ENCODE results near the gene BARX1.

The BARX1 gene

DNA sequence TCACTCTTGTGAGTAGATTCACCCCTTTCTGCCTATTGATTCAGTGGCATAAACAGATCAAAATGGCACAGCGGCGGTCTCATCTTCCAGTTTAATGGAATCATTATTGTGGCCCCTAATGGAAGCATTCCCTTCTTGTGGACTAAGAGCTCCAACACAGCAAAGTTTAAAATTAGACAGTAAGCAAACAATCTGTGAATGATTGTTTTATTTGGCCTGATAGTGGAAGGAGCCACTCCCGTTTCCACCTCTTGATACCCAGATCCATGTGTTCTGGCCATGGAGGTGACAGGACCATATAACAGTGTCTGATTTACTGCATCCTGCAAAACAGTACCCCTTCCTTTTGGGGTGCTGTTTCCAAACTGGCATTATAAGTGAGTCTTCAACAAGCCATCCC is 41.2 kb upstream of the BARX1 start:
- ChIA-PET POLR2A (no interaction called here), CTCF (no interaction called here)
- Histone ChIP-seq H3K4me1 (ENCODE audit: control insufficient read depth, insufficient read depth, low read length) (no peaks in the 10 kb centered on the region), H3K4me3 (ENCODE audit: low read depth, low read length) (no peak overlapping the region), H3K36me3 (ENCODE audit: control insufficient read depth in 2 of 2, insufficient read depth in 1 of 2, low read length in 2 of 2) (no peaks in the 10 kb centered on the region), H3K9me3 (ENCODE audit: control insufficient read depth, insufficient read depth, low read depth, low read length) (no peaks in the 10 kb centered on the region), H3K27ac (ENCODE audit: extremely low read depth, low read depth, low read length) (no peak overlapping the region)
- no peak for TF ChIP-seq ZNF792 (tag by site-specific recombination; IDR thresholded peaks at IDR 0.05)
- TF ChIP-seq, protein P1, sequence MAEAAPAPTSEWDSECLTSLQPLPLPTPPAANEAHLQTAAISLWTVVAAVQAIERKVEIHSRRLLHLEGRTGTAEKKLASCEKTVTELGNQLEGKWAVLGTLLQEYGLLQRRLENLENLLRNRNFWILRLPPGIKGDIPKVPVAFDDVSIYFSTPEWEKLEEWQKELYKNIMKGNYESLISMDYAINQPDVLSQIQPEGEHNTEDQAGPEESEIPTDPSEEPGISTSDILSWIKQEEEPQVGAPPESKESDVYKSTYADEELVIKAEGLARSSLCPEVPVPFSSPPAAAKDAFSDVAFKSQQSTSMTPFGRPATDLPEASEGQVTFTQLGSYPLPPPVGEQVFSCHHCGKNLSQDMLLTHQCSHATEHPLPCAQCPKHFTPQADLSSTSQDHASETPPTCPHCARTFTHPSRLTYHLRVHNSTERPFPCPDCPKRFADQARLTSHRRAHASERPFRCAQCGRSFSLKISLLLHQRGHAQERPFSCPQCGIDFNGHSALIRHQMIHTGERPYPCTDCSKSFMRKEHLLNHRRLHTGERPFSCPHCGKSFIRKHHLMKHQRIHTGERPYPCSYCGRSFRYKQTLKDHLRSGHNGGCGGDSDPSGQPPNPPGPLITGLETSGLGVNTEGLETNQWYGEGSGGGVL (tag by site-specific recombination; IDR thresholded peaks at IDR 0.05) = no peak
- TF ChIP-seq ZNF239 (tag by site-specific recombination; IDR thresholded peaks at IDR 0.05) = no peak
- TF ChIP-seq, protein P2, sequence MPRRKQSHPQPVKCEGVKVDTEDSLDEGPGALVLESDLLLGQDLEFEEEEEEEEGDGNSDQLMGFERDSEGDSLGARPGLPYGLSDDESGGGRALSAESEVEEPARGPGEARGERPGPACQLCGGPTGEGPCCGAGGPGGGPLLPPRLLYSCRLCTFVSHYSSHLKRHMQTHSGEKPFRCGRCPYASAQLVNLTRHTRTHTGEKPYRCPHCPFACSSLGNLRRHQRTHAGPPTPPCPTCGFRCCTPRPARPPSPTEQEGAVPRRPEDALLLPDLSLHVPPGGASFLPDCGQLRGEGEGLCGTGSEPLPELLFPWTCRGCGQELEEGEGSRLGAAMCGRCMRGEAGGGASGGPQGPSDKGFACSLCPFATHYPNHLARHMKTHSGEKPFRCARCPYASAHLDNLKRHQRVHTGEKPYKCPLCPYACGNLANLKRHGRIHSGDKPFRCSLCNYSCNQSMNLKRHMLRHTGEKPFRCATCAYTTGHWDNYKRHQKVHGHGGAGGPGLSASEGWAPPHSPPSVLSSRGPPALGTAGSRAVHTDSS (tag by site-specific recombination; IDR thresholded peaks at IDR 0.05) = no peak
- TF ChIP-seq, protein P3, sequence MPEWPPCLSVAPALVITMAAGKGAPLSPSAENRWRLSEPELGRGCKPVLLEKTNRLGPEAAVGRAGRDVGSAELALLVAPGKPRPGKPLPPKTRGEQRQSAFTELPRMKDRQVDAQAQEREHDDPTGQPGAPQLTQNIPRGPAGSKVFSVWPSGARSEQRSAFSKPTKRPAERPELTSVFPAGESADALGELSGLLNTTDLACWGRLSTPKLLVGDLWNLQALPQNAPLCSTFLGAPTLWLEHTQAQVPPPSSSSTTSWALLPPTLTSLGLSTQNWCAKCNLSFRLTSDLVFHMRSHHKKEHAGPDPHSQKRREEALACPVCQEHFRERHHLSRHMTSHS (tag by site-specific recombination; IDR thresholded peaks at IDR 0.05) = no peak
- no peak for TF ChIP-seq ZNF747 (tag by site-specific recombination; IDR thresholded peaks at IDR 0.05)
- no peak for TF ChIP-seq ZNF596 (tag by site-specific recombination; IDR thresholded peaks at IDR 0.05)
- TF ChIP-seq HOXD13 (CRISPR knock-in tag; IDR thresholded peaks at IDR 0.05; ENCODE audit: borderline replicate concordance) = no peak
- TF ChIP-seq, protein P4, sequence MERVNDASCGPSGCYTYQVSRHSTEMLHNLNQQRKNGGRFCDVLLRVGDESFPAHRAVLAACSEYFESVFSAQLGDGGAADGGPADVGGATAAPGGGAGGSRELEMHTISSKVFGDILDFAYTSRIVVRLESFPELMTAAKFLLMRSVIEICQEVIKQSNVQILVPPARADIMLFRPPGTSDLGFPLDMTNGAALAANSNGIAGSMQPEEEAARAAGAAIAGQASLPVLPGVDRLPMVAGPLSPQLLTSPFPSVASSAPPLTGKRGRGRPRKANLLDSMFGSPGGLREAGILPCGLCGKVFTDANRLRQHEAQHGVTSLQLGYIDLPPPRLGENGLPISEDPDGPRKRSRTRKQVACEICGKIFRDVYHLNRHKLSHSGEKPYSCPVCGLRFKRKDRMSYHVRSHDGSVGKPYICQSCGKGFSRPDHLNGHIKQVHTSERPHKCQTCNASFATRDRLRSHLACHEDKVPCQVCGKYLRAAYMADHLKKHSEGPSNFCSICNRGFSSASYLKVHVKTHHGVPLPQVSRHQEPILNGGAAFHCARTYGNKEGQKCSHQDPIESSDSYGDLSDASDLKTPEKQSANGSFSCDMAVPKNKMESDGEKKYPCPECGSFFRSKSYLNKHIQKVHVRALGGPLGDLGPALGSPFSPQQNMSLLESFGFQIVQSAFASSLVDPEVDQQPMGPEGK (tag by site-specific recombination; IDR thresholded peaks at IDR 0.05) = no peak
- TF ChIP-seq SP2 (tag by site-specific recombination; IDR thresholded peaks at IDR 0.05) = no peak

DNA sequence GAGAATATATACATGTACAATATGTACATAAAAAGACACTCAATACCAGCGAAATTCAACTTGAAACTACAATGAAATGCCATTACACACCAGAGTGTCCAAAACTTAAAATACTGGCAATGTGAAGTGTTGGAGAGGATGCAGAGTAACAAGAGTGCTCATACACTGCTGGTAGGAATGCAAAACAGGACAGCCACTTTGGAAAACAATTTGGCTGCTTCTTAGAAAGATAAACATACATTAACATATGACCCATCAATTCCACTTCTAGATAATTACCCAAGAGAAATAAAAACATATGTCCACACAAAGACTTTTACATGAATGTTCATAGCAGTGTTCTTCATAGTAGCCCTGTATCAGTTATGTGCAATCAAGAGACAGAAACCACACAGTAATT is 39.4 kb upstream of the BARX1 start:
- Histone ChIP-seq H3K4me3 (ENCODE audit: low read depth, low read length) (no peak overlapping the region), H3K36me3 (ENCODE audit: control insufficient read depth in 2 of 2, insufficient read depth in 1 of 2, low read length in 2 of 2) (no peaks in the 10 kb centered on the region), H3K9me3 (ENCODE audit: control insufficient read depth, insufficient read depth, low read depth, low read length) (no peaks in the 10 kb centered on the region), H3K27ac (ENCODE audit: extremely low read depth, low read depth, low read length) (no peak overlapping the region), H3K4me1 (ENCODE audit: control insufficient read depth, insufficient read depth, low read length) (no peaks in the 10 kb centered on the region)
- ChIA-PET POLR2A (no interaction called here), CTCF (interaction anchor here (1.3 to 1.5 kb wide), 2 partner anchors 8 to 219 kb away, joined by 5 read pairs; no protein-coding TSS in a partner anchor)
- TF ChIP-seq ZNF366 (tag by site-specific recombination; conservative IDR thresholded peaks at IDR 0.05) (no peak), ZNF311 (tag by site-specific recombination; IDR thresholded peaks at IDR 0.05; ENCODE audit: borderline replicate concordance) (no peak), ZNF610 (tag by site-specific recombination; IDR thresholded peaks at IDR 0.05; ENCODE audit: borderline replicate concordance) (no peak), ZNF624 (tag by site-specific recombination; IDR thresholded peaks at IDR 0.05) (no peak), ZNF658 (tag by site-specific recombination; IDR thresholded peaks at IDR 0.05) (no peak), ZNF324 (tag by site-specific recombination; IDR thresholded peaks at IDR 0.05) (no peak), KLF9 (tag by site-specific recombination; IDR thresholded peaks at IDR 0.05; ENCODE audit: low read depth) (no peak), PRDM1 (tag by site-specific recombination; IDR thresholded peaks at IDR 0.05) (no peak), ZNF660 (tag by site-specific recombination; IDR thresholded peaks at IDR 0.05) (no peak), ZNF571 (tag by site-specific recombination; IDR thresholded peaks at IDR 0.05) (no peak)
- TF ChIP-seq, protein P5, sequence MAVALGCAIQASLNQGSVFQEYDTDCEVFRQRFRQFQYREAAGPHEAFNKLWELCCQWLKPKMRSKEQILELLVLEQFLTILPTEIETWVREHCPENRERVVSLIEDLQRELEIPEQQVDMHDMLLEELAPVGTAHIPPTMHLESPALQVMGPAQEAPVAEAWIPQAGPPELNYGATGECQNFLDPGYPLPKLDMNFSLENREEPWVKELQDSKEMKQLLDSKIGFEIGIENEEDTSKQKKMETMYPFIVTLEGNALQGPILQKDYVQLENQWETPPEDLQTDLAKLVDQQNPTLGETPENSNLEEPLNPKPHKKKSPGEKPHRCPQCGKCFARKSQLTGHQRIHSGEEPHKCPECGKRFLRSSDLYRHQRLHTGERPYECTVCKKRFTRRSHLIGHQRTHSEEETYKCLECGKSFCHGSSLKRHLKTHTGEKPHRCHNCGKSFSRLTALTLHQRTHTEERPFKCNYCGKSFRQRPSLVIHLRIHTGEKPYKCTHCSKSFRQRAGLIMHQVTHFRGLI (tag by site-specific recombination; IDR thresholded peaks at IDR 0.05) = no peak
- TF ChIP-seq, protein P6, sequence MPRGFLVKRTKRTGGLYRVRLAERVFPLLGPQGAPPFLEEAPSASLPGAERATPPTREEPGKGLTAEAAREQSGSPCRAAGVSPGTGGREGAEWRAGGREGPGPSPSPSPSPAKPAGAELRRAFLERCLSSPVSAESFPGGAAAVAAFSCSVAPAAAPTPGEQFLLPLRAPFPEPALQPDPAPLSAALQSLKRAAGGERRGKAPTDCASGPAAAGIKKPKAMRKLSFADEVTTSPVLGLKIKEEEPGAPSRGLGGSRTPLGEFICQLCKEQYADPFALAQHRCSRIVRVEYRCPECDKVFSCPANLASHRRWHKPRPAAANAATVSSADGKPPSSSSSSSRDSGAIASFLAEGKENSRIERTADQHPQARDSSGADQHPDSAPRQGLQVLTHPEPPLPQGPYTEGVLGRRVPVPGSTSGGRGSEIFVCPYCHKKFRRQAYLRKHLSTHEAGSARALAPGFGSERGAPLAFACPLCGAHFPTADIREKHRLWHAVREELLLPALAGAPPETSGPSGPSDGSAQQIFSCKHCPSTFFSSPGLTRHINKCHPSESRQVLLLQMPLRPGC (tag by site-specific recombination; IDR thresholded peaks at IDR 0.05) = no peak
- TF ChIP-seq, protein P7, sequence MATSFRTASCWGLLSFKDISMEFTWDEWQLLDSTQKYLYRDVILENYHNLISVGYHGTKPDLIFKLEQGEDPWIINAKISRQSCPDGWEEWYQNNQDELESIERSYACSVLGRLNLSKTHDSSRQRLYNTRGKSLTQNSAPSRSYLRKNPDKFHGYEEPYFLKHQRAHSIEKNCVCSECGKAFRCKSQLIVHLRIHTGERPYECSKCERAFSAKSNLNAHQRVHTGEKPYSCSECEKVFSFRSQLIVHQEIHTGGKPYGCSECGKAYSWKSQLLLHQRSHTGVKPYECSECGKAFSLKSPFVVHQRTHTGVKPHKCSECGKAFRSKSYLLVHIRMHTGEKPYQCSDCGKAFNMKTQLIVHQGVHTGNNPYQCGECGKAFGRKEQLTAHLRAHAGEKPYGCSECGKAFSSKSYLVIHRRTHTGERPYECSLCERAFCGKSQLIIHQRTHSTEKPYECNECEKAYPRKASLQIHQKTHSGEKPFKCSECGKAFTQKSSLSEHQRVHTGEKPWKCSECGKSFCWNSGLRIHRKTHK (tag by site-specific recombination; IDR thresholded peaks at IDR 0.05) = no peak
- TF ChIP-seq, protein P8, sequence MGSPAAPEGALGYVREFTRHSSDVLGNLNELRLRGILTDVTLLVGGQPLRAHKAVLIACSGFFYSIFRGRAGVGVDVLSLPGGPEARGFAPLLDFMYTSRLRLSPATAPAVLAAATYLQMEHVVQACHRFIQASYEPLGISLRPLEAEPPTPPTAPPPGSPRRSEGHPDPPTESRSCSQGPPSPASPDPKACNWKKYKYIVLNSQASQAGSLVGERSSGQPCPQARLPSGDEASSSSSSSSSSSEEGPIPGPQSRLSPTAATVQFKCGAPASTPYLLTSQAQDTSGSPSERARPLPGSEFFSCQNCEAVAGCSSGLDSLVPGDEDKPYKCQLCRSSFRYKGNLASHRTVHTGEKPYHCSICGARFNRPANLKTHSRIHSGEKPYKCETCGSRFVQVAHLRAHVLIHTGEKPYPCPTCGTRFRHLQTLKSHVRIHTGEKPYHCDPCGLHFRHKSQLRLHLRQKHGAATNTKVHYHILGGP (tag by site-specific recombination; IDR thresholded peaks at IDR 0.05) = no peak
